GM19351 (cell line): ENCODE results near the gene CHMP5.

Experiments
- ATAC-seq: cut with Tn5 transposase; IDR thresholded peaks from one replicate; pipeline ENCODE4 v1.9.1; 2021; ENCODE audit warnings: mild to moderate bottlenecking, moderate library complexity; ENCODE audit not compliant: unreplicated experiment

CHMP5 gene

DNA sequence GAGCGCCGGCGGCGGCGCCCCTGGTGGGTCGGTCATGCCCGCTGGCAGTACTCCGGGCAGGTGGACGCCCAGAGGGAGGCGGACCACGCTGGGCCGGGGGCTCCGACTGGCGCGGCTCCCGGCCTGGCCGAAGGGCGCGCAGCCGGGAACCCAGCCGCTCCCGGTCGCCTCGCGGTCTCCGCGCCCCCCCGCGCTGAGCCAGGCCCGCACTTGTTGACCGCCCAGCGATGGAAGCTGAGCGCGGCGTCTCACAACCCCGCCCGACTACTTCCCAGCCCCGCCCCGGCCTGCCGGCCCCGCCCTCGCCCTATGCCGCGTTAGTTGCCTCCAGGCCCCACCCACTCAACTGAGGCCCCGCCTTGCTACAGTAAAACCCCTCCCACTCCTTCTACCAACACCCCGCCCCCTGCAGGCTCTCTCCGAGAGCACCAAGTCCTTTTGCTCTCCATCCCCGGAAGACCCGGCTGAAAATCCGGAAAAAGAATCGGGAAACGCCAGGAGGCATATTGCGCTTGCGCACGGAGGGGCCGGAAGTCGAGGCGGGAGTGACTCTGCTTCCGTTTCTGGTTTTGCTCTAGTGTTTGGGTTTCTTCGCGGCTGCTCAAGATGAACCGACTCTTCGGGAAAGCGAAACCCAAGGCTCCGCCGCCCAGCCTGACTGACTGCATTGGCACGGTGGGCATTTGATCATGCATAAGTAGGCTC lies at the start of gene CHMP5, which contains the start of gene BAG1:
TSS of gene CHMP5 (plus strand) at position 577 of the 705 bp plus-strand sequence. CDS start at position 607, 30 bp downstream.
TSS of gene BAG1 (minus strand) at position 236 of the 705 bp plus-strand sequence.
- ATAC-seq: peak; percentile 70

DNA sequence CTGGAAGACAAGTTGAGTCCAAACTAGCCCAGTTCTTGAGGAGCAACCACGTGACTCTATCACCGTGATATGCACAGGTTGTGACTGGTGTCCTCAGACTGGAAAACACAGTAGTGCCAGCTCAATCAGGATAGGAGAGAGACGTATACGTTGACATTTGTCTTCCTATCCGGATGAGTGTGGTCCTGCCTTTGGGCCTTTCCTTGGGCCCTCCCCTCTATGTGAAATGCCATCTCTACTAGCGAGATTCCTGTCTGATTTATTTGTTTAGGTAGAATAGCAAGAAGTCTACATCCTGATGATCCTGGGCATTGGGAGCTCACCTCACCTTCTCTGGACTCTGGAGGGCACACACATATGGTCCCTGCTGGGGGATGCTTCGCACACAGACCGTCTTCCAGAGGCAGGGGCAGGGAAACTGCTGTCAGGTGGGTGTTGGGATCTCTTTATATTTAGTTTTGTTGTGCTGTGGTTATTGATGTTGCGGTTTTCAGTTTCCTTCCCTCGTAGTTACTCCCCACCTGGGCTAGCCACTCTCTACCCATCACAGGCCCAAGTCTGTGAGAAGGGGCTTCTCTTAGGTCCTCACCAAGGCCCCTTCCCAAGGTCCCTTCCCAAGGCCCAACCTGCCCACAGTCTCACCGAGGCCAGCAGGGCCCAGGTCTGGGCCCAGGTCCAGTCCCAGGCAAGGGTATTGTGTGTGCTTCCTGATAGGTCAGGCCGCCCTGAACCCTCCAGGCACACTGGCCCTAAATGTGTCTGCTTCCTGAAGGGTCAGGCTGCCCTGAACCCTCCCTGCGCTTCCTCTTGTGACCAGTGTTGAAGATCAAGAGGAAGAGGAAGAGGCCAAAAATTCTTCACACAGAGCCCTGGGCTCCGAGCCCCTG lies 43.9 kb upstream of the CHMP5 start:
- ATAC-seq: peak; percentile 38

DNA sequence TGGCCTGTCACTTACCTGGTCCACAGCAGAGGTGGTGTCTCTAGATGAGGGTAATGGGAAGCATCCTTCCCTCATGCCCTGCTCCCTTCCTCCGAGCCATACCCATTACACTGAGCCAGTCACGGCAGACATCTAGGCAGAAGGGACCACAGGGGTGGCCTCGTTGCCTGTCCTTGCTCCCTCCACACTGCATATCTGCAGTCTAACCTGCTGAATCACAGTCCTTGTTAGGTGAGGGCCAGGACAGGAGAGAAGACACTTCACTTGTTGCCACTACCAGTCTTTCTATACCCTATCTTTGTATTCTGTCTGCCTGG lies 43.3 kb upstream of the CHMP5 start:
- no peak for ATAC-seq

DNA sequence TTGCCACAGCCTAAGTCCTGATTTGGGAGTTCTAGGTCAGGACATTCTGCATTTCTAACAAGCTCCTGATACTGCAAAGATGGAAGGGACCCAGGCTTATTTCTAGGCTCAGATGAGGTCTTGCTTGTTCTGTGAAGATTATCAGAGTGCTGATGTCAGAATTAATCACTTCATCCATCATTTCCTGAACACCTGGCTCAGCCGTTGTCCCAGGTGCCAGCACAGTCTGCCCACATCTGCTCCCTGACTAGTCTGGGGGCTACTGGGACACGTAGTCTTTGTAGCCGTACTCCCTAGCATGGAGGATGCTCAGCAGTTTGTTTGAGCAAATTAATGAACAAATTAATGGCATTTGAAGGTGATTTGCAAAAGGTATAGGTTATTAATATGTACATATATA lies 42.8 kb upstream of the CHMP5 start:
- no peak for ATAC-seq

DNA sequence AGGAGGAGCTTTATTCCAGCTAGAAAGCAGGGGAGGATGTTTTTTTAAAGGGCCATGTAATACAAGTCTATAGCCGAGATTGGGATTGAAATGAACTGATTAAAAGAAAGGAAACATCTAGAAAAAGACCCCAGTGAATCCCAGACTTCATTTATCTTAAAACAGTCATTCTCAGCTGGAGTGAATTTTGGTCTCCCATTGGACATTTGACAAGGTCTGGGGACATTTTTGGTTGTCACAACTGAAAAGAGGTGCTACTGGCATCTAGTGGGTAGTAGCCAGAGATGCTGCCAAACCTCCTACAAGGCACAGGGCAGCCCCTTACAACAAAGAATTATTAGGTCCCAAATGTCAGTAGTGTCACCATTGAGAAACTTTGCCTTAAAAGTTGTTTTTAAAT lies 41.2 kb upstream of the CHMP5 start:
- no peak for ATAC-seq

DNA sequence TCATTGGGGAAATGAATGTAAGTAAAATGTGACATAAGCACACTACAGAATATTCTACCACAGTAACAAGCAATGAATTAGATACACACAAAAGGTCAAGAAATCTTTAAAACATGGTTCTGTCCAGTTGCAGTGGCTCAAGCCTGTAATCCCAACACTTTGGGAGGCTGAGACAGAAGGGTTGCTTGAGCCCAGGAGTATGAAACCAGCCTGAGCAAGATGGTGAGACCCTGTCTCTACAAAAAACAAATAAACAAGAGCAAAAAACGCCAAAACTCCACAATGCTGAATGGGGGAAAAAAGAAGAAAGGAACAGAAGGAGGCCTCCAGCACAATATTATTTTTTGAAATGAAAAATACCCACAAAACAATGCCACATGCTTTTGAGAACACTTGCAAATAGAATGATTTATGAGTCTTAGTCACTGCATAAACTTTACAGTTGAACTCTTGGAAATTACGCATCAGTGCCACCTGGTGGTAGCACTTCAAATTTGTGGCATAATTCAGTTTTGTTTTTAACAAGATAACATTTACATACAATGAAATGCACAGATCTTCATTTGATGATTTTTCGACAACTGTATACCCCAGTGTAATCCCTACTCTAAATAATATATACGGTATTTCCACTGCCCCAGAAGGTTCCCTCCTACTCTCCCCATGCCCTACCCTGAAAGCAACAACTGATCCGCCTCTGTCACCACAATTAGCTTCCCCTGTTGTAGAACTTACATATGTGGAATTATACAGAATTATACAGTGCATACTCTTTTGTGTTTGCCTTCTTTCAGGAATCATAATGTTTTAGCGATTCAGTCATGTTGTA lies 39.3 kb upstream of the CHMP5 start:
- peak; percentile 29 for ATAC-seq

DNA sequence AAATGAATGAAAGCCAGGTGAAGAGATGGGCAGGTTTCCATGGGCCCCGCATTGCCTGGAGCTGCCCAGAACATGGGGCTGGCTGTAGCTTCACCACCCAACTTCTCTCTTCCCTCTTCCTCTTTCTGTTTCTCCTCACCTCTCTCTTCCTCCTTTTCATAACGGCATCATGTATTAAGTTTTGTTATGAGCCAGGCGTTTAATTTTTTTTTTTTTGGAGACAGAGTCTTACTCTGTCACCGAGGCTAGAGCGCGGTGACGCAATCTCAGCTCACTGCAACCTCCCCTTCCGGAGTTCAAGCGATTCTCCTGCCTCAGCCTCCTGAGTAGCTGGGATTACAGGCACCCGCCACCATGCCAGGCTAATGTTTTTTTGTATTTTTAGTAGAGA lies 37.8 kb upstream of the CHMP5 start:
- peak; percentile 75 for ATAC-seq

GRCh38 chr9:33227741-33228140 lies 37.1 kb upstream of the CHMP5 start:
- ATAC-seq: no peak

- no peak for ATAC-seq
Measured at GRCh38 chr9:33228606-33229005, 36.2 kb upstream of the CHMP5 start.

DNA sequence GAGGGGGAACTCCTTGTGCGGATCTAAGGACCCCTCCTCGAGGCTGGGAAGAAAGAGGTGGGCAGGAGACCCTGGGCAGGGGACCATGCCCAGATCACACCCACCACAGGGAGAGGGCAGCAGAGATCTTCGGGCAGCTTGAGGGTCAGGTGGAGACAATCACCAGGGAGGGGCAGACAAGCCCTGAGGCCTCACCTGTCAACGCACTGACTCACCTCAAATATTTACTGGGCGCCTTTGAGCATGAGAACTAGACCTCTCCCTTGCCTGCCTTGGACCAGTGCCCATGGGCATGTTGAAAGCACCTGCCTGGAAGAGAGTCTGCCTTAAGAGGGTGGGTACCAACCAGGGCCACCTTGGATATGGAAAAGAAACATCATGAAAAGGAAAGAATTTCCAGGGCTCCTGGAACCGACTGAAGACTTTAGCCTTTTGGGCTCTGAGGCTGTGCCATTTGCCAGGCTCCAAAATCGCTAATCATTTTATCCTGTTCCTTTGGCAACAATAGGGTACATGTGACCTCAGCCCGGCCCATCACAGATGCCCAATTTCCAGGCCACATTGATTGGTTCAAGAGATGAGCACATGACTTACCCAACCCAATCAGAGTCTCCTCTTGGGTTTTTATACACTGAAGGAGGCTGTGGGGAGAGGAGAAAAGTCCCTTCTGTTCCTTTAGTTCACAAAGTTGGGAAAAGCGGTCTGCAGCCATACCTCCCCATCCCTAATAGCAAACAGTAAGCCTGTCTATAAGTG lies 35.3 kb upstream of the CHMP5 start:
- no peak for ATAC-seq

DNA sequence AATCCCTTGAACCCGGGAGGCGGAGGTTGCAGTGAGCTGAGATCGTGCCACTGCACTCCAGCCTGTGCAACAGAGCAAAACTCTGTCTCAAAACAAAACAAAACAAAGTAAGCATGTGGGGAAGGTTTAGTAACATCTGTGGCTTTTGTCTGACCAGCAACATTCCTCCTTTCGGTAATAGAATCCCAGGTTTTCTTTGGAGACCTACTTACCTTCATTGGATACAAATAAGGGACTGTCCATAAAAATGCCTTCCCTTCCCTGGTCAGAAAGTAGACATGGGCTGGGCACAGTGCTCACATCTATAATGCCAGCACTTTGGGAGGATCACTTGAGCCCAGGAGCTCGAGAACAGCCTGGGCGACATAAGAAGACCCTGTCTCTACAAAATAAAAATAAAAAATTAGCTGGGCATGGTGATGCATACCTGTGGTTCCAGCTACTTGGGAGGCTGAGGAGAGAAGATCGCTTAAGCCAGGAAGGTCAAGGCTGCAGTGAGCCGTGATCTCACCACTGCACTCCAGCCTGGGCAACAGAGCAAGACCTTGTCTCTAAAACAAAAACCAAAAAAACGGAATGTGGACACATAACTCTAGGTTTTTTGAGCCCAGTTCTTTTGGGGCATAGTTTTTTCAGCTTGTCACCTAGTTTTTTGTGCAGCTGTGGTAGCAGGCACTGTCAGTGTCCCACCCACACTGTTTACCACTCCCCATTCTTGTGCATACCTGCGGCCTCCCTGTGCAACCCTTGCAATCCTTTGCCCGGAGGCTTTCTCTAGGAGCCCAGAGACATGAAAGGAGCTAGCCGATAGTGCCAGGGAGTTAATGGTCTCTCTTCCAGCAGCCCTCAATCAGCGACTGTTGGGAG lies 33.9 kb upstream of the CHMP5 start:
- ATAC-seq: no peak

GRCh38 chr9:33231623-33231942 lies 33.3 kb upstream of the CHMP5 start:
- no peak for ATAC-seq

DNA sequence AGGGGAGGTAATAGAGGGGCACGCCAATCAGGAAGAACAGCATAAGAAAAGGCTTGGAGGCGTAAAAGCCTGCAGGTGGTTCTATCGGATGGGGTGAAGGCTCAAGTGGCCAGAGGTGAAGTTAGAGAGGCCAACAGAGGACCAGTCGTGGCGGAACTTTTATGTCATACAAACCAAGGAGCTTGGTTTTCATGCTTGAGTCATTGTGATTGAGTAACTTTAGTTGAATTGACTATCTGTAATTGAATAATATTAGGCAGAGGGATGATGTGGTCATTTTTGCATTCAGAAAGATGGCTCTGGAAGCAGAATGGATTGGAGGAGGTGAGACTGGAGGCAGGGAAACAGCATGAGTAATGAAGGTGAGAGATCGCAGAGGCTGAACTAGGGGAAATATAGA lies 32.0 kb upstream of the CHMP5 start:
- ATAC-seq: no peak

DNA sequence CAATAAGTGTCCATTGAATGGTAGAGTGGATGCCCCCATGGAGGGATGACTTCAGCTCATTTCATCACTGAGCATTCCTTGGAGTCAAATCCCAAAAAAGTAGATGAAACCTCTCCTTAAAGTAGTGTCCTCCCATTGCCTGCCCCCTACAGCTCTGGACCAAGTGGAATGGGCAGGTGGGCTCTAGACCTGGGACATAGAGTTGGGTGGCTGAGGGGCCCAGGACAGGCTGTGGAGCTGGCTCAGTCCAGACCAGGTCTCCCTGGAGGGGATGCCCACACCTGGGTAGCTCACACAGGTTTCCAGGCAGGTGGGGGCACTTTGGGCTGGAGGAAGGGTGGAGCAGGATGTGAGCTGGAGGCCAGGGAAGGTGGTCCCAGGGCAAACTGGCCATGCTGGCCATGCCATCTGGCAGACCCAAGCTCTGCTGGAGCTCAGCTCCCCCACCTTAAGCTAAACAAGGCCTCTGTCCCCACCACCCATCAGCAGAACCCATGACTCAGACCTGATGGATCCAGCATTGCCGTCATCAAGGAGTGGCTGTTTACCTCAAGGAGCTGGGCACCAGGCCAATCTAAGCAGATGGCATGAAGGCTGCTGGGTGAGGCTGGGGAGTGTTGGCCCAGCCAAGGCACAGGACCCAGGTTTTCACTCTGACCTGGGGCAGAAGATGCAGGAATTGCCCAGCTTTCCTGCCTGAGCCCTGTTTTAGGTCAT lies 31.1 kb upstream of the CHMP5 start:
- no peak for ATAC-seq

DNA sequence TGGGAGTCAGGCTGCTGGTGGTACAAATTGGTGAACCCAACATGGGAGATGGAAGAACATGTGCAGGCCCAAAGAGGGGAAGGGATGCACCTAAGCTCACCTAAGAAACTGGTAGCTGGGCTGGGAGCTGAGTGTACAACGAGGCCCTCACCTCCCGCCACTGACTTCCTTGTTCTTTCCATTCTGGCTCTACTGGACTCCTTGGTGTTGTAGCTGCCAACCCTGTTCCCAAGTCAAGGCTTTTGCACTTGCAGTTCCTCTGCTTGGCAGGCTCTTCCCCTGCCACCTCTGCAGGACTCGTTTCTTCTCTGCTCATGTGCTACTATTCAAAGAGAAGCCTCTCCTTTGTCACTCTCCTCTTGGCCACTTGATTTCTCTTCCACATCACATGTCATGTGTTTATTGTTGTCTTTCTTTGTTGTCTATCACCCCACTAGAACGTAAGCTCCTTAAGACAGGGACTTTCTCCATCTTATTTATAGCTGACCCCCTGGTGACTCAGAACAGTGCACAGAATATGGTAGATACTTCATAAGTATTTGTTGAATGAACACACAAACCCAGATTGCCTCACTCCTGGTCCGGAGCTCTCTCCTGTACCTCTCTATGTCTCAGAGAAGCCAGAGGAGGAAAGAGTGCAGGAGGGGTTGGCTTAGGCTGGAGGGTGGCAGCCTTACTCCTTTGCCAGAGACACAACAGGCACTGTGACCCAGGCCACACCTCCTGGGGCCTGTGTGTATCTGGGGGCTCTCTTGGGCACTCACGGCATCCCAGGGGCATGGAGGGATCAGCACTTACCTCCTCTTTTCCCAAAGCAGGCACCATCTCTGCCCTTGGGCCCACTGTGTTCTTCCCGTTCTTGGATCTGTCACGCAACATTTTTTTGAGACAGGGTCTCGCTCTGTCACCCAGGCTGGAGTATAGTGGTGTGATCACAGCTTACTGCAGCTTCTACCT lies 30.1 kb upstream of the CHMP5 start:
- no peak for ATAC-seq

- no peak for ATAC-seq
Measured at GRCh38 chr9:33236571-33236970, 28.3 kb upstream of the CHMP5 start.

GRCh38 chr9:33239921-33240320 lies 24.9 kb upstream of the CHMP5 start, which contains the start of gene SPINK4:
Gene SPINK4, plus strand, starts transcription at chr9:33240167. Its CDS starts 42 bp downstream, at chr9:33240209.
- no peak for ATAC-seq

GRCh38 chr9:33241298-33241697 lies 23.6 kb upstream of the CHMP5 start:
- no peak for ATAC-seq
